ENCODE results near the gene SLC4A4. TPM values are rescaled to one million over a fixed set of nuclear protein-coding genes. Genes with fewer than 3 reads are reported as not detected.

Gene SLC4A4
- 100 to 1,000 TPM; 164 to 234 TPM for total RNA-seq
- long read RNA-seq, full-length matches to known transcripts: 11 of 309 reads
- long read RNA-seq, partial matches to known transcripts: 226 of 309 reads
- long read RNA-seq, other reads (novel, unspliced or antisense): 72 of 309 reads

DNA sequence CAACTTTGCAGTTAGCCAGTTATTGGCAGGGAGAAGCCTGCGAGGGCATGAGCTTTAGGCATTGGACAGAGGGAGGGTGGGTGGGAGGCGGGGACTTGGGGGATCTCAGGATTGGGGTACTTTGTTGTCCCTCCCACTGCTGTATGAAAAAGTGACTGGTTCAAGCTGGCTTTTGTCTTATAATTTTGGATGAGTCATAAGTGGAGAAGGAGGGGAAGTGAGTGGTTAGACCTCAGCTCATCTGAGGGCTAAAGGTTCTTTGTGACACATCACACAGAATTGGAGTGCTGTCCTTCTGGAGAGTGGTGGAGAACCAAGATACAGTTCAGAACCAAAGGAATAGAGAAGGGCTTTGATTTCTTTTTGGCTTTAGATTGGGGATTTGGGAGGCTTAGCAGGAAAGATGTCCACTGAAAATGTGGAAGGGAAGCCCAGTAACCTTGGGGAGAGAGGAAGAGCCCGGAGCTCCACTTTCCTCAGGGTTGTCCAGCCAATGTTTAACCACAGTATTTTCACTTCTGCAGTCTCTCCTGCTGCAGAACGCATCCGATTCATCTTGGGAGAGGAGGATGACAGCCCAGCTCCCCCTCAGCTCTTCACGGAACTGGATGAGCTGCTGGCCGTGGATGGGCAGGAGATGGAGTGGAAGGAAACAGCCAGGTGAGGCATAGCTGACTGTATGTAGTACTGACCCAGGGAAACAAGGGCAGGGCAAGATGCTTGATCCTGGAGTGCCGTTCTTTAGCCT lies at the start of gene SLC4A4:
TSS of gene SLC4A4 (plus strand) at position 175 of the 748 bp plus-strand sequence.
- ATAC-seq: peak; percentile 70
- DNase-seq: no peak

DNA sequence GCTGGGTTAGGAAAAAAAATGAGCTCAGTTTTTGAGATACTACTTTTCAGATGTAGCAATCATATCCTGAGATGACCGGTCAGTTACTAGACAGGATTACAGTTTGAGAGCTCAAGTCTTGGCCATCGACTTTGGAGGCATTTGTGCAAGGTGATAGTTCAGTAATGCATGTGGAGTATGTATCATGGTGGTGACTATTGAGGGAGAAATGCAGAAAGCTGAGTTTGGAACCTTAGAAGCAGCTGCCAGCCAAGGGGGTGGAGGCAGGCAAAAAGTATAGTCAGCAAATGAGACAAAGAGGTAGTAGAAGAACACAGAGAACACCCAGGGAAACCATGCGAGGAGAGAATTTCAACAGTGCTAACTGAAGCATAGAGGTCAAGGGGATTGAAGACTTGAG lies 48.7 kb upstream of the SLC4A4 start:
- DNase-seq: no peak
- ATAC-seq: no peak
- intact Hi-C loops (cut with DNase I, micrococcal nuclease): no loop called here

More for the DNA sequence above, at the start of gene SLC4A4:
- intact Hi-C loops (cut with DNase I, micrococcal nuclease): no loop called here

DNA sequence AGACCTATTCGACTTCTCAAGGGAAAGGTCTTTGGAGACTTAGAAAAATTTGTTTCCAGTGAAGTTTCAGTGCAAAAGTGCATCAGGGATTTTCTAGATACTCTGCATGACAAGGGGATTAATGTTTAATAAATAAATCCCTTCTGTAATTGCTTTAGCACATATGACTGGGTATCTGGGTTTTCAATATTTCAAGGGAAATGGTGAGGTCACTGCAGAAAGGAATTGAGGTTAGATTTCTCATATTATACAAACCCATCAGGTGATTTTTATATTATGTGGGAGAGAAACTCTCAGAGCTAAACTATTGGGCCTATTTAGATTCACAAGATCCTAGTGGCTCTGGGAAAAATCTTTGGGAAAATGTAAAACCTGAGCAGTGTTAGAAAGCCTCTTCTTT lies 48.3 kb upstream of the SLC4A4 start:
- intact Hi-C loops (cut with DNase I, micrococcal nuclease): no loop called here
- no peak for ATAC-seq
- no peak for DNase-seq

DNA sequence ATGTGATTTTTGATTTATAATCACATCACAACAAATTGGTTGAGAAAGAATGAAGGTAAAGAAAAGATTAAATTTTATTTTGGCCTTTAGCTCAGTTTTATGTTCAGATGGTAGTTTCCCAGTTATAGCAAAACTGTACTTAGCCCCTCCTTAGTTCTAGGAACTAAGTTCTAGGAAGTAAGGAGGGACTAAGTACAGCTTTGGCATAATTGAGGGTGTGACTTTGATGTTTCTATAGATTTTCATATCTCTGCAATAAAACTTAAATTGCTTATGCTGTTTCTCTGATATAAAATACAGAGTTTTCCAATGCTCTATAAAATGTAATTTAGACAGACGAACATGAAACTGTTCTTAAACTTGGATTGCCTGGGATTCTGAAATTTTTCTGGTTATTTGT lies 46.6 kb upstream of the SLC4A4 start:
- DNase-seq (no peak), ATAC-seq (peak; percentile 83)
- intact Hi-C loops (cut with DNase I, micrococcal nuclease): no loop called here

DNA sequence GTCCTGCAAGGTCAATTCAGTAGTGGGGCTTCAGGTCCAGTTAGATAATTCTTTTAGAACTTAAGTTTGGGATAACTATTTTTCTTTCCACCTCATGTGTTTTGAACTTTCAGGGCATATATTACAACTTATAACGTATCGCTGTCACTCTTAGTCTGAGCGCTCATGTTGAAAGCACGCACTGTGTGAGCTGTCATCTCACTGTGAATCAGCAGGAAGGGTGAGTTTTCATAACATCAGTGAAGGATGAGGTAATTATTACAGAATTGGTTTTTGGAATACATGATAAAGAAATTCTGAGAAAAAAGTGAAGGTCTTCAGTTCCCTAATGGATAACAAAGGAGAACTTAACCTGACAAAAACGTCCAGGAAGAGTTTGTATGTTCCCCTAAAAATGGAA lies 45.1 kb upstream of the SLC4A4 start:
- intact Hi-C loops (cut with DNase I, micrococcal nuclease): no loop called here
- no peak for ATAC-seq
- DNase-seq: no peak

DNA sequence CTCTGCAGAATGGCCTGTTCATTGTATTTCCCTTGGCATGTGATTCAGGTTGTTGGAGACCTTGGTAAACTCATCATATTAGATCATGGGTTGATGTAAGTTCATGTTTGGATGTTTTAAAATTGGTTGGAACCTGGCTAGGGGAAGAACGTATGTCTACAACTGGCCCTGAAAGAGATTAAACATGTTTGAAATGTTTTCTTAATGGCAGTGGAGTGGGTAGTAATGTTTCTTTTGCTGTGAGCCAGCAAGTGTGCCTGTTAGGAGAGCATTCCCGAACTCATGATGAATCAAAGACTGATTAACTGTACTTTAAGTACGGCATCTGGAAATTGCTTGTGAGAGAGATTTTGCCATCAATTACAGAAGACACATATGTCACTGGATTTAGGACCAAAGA lies 44.5 kb upstream of the SLC4A4 start:
- DNase-seq: no peak
- intact Hi-C loops (cut with DNase I, micrococcal nuclease): no loop called here
- no peak for ATAC-seq

DNA sequence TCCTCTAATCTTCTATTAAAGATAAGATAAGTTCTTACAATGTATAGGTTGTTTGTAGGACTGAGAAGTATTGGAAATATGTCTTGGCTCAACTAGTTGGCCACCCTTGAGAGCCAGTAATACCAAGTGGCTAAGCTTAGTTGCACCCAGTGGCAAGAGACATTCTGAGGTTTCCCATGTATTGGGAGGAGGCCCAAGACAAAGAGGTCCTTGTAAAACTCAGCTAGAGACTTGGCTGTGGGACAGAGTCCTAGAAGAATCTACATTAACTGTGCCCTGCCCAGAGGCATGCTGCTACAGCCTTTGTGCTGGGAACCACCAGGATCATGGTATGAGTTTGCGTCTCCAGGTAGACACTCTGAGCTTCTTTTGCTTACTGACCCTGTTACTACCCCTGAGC lies 41.9 kb upstream of the SLC4A4 start:
- ATAC-seq: peak; percentile 72

DNA sequence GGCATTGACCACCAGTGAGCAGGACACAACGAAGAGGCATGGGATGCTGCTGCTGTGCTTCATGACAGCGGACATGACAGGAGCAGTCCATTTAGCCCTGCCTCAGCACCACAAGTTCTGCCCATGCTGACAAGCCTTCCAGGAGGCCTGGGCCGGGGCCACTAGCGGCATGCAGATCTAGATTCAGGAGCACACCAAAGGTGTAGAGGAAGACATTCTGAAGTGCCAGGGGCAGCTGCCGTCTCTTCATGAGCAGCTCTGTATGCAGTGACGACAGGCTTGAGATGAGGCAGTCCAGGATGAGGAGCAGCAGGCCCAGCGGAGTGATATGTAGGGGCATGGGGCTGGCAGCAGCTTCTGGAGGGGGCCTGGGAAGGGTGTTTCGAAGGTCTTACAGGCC lies 38.5 kb upstream of the SLC4A4 start:
- DNase-seq (no peak), ATAC-seq (no peak)
- intact Hi-C loops (cut with DNase I, micrococcal nuclease): no loop called here

More for the DNA sequence above, 41.9 kb upstream of the SLC4A4 start:
- DNase-seq: no peak
- intact Hi-C loops (cut with DNase I, micrococcal nuclease): no loop called here

DNA sequence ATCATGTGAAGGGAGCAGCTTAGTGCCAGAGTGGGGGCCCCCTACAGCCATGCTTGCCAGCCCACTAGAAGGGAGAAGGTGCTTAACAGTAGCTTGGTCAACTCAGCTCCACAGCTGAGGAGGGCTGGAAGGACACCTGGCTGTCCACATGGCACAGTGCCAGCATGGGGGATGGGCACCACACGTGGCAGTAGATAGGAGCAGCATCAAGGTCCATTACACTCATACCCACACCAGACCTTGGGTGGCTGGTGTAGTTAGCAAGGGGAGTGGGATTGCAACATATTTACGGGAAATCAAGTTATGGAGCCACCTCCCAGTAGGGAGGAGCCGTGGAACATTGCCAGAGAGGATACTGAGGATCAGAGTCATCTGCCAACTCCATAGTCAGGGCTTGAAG lies 37.9 kb upstream of the SLC4A4 start:
- DNase-seq: peak in 1 of 2 donors; percentile 70
- intact Hi-C loops (cut with DNase I, micrococcal nuclease): no loop called here
- ATAC-seq: peak; percentile 48

DNA sequence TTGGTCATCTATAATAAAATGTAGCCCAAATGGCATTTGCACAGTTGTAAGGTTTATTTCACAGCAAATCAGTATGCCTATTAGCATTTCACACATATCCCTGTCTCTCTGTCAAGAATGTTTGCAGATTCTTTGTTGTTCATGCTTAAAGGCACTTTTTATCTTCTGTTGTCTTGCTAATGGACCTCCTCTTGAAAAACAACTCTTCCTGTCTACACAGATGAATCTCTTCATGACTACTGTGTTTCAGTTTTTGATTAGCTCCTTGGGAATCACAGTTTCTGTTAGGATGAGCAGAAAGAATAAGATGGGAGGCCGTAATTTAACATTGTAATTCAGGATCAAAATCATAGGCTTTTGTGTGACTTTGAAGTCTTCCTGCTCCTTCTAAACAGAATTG lies 35.5 kb upstream of the SLC4A4 start:
- intact Hi-C loops (cut with DNase I, micrococcal nuclease): no loop called here
- ATAC-seq (no peak), DNase-seq (no peak)

DNA sequence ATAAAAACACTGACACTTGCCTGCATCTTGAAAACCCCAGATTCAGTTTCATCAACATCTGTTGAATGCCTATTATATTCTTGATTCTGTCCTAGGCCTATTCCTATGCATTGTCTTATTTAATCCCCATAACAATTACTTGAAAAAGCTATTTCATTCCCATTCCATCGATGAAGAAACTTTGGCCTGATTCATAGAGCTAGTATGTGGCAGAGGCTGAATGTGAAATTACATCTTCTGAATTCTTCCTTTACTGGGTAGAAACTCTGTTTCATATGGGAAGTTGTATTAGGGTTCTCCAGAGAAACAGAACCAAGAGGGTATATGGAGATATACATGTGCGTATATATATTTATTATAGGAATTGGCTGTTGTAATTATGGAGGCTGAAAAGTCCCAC lies 35.0 kb upstream of the SLC4A4 start:
- DNase-seq (no peak), ATAC-seq (no peak)
- intact Hi-C loops (cut with DNase I, micrococcal nuclease): no loop called here

DNA sequence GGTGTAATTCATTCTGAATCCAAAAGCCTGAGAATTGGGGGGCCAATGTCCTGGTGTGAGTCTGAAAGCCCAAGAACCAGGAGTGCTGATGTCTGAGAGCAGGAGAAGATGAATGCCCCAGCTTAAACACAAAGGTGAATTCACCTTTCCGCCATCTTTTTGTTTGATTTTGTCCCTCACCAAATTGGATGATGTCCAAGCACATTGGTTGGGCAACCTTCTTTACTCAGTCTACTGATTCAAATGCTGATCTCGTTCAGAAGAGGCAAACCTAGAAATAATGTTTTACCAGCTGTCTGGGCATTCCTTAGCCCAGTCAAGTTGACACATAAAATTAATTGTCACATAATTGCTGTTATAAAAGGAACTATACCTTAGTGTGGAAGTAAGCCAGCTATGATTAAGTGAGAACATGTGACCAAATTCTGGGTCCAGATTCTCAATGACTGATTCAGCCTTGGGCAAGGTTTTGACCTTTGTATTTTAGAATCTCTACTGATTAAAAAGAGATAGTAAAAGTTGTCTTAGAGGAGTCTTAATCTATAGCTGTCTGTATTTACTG lies 34.5 kb upstream of the SLC4A4 start:
- intact Hi-C loops (cut with DNase I, micrococcal nuclease): no loop called here
- no peak for DNase-seq
- peak; percentile 53 for ATAC-seq

DNA sequence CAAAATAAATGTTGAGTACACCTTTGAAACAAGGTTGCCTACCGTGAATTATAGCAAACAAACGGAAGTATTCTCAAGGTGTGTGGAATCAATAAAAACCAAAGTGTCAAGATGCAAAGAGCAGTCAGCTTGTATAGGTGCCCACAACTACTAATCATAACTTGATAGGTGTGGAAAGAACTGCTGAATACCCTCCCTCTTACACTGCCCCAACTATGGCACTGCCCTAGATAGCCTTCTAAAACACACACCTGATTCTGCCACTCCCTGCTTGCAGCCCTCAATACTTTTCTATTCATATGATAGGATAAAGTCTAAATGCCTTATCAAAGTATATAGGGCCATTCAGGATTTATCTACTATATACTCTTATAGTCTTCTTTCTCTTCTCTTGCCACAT lies 31.1 kb upstream of the SLC4A4 start:
- ATAC-seq (peak; percentile 82), DNase-seq (no peak)
- intact Hi-C loops (cut with DNase I, micrococcal nuclease): no loop called here

DNA sequence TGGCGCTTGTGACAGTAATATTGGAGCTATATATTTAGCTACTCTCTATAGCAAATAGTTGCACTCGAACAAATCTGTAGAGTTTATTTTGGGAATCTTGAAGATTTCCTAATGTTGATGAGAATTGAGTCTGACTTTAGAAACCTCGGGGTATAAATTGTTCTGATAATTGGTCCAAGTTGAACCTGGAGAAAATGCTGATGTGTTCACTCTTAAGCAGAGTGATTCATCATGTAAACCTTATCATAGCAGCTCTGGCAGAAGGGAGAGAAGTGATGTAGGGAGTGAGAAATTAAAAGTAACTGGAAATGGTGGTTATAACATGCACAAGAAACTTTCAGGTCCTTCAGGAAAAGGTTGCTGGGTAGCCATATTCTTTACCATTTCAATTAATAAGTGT lies 16.4 kb upstream of the SLC4A4 start:
- DNase-seq: no peak
- intact Hi-C loops (cut with DNase I, micrococcal nuclease): no loop called here
- ATAC-seq: no peak

DNA sequence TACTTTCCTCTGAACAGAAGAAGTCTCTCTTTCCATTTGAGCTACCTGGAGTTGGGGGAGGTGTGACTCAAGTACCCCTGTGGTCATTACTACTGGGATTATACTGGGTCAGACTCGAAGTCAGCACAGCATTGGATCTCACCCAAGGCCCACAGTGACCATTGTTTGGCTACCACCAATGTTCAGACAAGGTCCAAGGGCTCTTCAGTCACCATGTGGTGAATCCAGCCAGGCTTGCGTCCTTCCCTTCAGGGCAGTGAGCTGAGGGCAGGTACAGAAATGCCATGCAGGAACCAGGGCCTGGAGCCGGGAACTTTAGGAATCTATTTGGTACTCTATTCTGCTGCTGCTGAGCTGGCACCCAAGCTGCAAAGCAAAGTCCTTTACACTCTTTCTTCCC lies 5.5 kb upstream of the SLC4A4 start:
- DNase-seq (no peak), ATAC-seq (no peak)
- intact Hi-C loops (cut with DNase I, micrococcal nuclease): no loop called here

DNA sequence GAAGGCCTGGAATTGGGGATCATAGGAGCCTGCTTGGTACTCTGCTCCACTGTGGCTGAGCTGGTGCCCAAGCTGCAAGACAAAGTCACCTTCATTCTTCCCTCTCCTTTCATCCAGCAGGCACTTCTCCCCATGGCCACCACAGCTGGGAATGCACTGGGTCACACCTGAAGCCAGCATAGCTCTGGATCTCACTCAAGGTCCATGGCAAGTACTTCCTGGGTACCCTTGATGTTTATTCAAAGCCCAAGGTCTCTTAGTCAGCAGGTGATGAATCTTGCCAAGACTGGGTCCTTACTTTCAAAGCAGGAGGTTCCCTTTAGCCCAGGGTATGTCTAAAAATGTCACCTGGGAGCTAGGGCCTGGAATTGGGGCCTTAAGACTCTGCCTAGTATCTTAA lies 4.9 kb upstream of the SLC4A4 start:
- DNase-seq: no peak
- ATAC-seq: no peak
- intact Hi-C loops (cut with DNase I, micrococcal nuclease): no loop called here

DNA sequence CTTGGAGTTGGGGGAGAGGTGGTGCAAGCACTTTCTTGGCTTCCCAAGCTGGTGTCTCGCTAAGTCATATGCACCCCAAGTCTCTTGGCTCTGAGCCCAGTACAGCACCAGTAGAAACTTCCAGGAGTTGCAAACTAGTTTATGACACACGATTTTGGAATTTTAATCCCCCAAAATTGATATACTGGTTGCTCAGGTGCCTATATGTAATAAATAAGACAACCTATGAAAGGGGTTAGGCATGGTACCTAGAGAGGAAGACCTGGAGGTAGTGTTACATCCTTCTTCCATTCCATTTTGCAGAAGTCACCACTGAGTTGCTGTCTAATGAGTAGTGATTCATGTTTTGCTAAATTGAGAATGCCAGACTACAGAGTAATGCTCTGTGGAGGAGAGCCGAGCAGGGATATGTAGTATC lies 4.3 kb upstream of the SLC4A4 start:
- intact Hi-C loops (cut with DNase I, micrococcal nuclease): no loop called here
- DNase-seq (no peak), ATAC-seq (no peak)

DNA sequence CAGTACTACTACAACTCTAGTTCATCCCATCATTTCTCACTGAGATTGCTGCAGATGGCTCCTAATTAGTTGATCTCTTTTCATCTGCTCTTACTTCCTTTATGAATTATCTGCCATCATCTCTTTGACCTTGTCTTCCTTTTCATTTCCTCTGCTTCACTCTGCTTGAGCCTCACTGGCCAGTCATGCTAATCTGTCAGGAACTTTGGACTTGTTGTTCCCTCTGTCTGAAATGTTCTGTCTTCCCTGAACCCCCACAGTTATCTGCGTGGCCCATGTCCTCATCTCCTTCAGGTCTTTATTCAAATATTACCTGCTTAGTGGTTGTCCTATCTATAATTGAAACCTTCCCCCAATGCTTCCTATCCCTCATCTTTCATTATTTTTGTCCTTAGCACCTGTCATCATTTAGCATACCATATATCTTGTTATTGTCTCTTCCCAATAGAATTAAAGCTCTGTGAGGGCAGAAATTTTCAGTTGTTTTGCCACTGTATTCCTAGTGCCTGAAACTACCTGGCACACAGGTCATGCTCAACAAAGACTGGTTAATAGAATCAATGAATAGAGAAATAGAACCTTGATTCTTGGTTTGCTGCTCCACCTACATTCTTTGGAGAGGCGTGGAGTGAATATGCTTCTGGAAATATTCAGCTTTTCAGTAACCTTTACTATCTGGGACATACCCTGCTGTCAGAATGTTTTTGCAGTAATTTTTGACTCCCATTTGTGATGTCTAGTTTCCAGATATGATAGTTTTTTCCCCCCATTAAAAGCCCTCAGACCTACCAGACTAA lies 5.0 kb downstream of the SLC4A4 start:
- intact Hi-C loops (cut with DNase I, micrococcal nuclease): no loop called here
- DNase-seq: no peak
- ATAC-seq: peak; percentile 57

DNA sequence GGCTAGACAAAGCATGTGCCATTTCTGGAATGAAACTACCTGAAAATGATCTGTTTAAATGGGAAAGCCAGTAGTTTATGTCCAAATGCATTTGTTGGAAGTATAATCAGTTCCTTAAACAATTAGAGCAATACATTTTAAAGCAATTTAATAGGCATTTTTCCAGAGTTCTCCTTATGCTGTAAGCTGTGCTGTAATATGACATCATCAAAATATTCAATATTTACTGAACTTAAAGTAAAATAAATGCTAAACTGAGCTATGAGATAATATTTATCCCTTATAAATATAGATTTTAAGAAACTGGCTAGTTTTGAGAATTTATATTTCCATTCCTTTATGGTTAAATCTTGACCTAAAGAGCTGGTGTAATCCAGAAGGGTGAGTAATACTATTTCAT lies 7.9 kb downstream of the SLC4A4 start:
- intact Hi-C loops (cut with DNase I, micrococcal nuclease): no loop called here
- ATAC-seq (no peak), DNase-seq (no peak)

DNA sequence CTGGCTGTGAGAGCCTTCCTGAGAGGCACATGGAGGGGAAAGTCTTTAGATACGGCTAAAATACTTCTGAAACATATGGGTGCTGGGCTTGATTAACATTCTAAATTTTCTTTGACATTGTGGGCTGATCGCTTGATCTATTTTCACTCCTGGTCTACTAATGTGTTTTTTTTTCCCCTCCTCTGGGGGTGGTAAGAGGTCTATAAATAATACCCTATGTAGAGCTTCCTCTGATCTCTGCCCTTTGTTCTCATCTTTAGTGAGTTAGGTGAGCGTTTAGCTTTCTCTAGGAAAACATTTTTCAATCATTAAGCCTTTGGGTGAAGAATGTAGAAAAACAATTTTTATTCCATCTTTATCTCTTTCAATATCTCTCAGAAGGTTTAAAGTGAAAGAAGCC lies 9.8 kb downstream of the SLC4A4 start:
- ATAC-seq (no peak), DNase-seq (no peak)
- intact Hi-C loops (cut with DNase I, micrococcal nuclease): no loop called here
